Progenitor cell of endocrine pancreas (in vitro differentiated cells): Measurements from ENCODE around the gene CDC42BPA. TPM values are rescaled to one million over a fixed set of nuclear protein-coding genes. Genes with fewer than 3 reads are reported as not detected.

Source experiments
- DNase-seq: peaks from one replicate; pipeline ENCODE4 v3.0.0; 2021; ENCODE audit warnings: low spot score; ENCODE audit not compliant: unreplicated experiment
- H3K27ac Mint-ChIP-seq: 2 replicates; pipeline ENCODE4 v1.8.0; 2021; ENCODE audit warnings: mild to moderate bottlenecking, moderate library complexity, mixed read lengths
- H3K27me3 Mint-ChIP-seq: 2 replicates; pipeline ENCODE4 v1.8.0; 2021; ENCODE audit warnings: mixed read lengths
- H3K36me3 Mint-ChIP-seq: 2 replicates; pipeline ENCODE4 v1.8.0; 2022; ENCODE audit warnings: mixed read lengths; ENCODE audit not compliant: insufficient read depth
- H3K4me1 Mint-ChIP-seq: 2 replicates; pipeline ENCODE4 v1.8.0; 2021; ENCODE audit warnings: low read depth, mixed read lengths
- H3K4me3 Mint-ChIP-seq: 2 replicates; pipeline ENCODE4 v1.8.0; 2021; ENCODE audit warnings: low read depth, mild to moderate bottlenecking, moderate library complexity, mixed read lengths
- H3K9me3 Mint-ChIP-seq: 2 replicates; pipeline ENCODE4 v1.8.0; 2021; ENCODE audit warnings: low read depth, mixed read lengths
- total RNA-seq: library from RNA; stranded (reverse); gene quantifications from 2 replicates; pipeline ENCODE4 v1.2.1, GENCODE V29; 2021
- TF ChIP-seq, protein P1 (sequence below): fragments of 200-600 bp; sonication (generic); IDR thresholded peaks from one replicate; pipeline ENCODE4 v1.5.0; 2021; ENCODE audit warnings: antibody characterized with exemption, mild to moderate bottlenecking; ENCODE audit not compliant: unreplicated experiment

The CDC42BPA gene
- total RNA-seq, 1 donor from 2014 or later = 32.7 TPM

DNA sequence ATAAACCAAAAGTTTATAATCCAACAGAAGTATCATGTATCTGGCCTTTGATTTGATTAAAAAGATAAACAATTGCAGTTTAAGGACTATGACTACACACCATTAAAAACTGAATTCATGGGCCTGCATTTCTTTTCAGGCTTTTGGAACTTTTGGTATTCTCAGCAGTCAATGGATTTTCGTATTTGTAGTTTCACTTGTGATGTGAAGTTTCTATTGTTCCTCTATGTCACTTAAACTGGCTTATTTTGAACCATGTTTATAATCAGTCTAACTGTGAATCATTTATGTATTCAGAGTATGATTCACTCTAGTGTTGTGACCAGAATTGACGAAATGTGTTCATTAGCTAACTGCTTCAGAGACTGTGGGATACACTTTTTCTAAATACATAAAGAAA is 245.3 kb downstream of the CDC42BPA start:
- no peaks in the 10 kb centered on the region for H3K9me3 Mint-ChIP-seq
- no peak for DNase-seq
- H3K27ac Mint-ChIP-seq = no peak overlapping the region
- H3K4me3 Mint-ChIP-seq = no peak overlapping the region
- H3K36me3 Mint-ChIP-seq = no peaks in the 10 kb centered on the region
- H3K4me1 Mint-ChIP-seq = peaks cover 12% of the 10 kb centered on the region
- H3K27me3 Mint-ChIP-seq = no peaks in the 10 kb centered on the region
- TF ChIP-seq, protein P1, sequence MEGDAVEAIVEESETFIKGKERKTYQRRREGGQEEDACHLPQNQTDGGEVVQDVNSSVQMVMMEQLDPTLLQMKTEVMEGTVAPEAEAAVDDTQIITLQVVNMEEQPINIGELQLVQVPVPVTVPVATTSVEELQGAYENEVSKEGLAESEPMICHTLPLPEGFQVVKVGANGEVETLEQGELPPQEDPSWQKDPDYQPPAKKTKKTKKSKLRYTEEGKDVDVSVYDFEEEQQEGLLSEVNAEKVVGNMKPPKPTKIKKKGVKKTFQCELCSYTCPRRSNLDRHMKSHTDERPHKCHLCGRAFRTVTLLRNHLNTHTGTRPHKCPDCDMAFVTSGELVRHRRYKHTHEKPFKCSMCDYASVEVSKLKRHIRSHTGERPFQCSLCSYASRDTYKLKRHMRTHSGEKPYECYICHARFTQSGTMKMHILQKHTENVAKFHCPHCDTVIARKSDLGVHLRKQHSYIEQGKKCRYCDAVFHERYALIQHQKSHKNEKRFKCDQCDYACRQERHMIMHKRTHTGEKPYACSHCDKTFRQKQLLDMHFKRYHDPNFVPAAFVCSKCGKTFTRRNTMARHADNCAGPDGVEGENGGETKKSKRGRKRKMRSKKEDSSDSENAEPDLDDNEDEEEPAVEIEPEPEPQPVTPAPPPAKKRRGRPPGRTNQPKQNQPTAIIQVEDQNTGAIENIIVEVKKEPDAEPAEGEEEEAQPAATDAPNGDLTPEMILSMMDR = no peak

DNA sequence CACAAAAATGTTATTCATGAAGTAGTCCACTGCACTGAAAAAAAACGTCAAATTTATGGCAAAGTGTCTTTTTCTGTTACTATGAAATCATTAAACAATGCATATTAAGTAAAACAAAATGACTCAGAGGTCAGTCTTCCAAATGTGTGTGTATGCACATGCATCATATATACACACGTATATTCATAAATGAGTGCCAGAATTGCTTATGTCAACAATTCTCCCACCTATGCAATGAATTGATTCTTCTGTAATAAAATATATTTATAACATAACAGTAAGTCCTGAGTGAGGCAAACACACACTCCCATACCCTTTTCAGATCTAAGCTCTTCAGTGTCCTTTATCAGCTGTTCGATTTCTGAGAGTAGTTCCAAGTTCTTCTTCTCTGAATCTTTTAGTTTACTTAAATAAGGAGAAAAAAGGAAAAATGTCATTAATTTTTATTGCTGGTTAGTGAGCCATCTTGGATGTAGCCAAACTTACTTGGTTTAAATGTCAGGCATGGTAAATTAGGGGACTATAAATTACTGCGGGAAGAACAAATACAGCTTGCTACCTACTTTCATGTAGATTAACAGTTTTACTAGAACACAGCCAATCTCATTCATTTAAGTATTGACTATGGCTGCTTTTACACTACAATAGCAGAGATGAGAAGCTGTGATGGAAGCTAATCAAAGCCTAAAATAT is 246.3 kb downstream of the CDC42BPA start:
- TF ChIP-seq, protein P1 = no peak
- Mint-ChIP-seq H3K27ac (no peak overlapping the region), H3K4me3 (no peak overlapping the region), H3K4me1 (peaks cover 12% of the 10 kb centered on the region), H3K36me3 (no peaks in the 10 kb centered on the region), H3K27me3 (no peaks in the 10 kb centered on the region), H3K9me3 (no peaks in the 10 kb centered on the region)
- DNase-seq = no peak

DNA sequence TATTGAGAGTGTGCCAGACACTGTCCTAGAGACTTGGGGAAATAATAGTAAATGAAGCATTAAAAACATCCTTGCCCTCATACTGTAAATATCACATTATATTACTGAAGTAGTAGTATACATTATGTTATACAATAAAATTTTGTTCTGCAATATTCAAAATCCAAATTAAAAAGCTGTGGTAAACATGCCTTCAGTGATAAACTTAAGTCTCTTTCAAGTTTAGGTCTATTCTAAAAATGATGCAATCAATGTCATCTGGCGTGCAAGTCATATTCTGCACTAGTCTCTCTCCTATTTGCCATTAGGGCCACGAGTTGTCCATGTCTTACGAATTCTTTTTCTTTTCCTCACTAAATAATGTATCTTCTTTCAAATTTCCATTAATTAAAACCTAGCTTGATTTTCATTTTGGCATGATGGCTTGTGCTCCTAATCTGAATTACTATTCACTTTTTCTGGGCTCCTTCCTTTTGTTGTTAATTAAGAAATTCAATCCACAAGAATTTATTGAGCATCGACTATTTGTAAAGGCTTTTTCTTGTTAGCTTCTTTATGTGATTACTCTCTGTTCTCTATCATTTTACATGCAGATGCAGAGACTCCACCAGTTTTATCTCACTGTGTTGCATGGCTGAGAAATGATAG is 247.5 kb downstream of the CDC42BPA start:
- Mint-ChIP-seq H3K27ac (no peak overlapping the region), H3K4me1 (peaks cover 12% of the 10 kb centered on the region), H3K27me3 (no peaks in the 10 kb centered on the region), H3K36me3 (peaks cover under 1% of the 10 kb centered on the region), H3K4me3 (no peak overlapping the region), H3K9me3 (no peaks in the 10 kb centered on the region)
- no peak for DNase-seq
- TF ChIP-seq, protein P1 = no peak

DNA sequence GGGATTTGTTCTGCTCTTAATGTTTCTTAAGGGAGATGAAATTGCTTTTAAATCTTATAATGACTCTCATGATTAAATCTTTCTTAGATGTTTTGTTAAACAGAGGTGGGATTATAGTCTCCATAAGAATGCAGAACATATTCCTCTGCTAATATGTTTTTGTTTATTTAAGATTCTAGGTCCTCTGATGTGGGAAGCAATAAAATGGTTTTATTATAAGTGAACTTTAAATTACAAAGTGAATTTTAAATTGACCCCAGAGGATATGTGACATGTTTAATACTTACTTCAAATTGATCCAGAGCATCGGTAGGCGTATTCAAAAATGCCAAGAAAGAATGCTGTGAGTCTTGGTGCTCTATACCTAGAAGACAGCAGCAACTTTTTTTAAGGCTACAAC is 248.8 kb downstream of the CDC42BPA start:
- H3K27ac Mint-ChIP-seq = no peak overlapping the region
- H3K4me1 Mint-ChIP-seq = peaks cover 12% of the 10 kb centered on the region

DNA sequence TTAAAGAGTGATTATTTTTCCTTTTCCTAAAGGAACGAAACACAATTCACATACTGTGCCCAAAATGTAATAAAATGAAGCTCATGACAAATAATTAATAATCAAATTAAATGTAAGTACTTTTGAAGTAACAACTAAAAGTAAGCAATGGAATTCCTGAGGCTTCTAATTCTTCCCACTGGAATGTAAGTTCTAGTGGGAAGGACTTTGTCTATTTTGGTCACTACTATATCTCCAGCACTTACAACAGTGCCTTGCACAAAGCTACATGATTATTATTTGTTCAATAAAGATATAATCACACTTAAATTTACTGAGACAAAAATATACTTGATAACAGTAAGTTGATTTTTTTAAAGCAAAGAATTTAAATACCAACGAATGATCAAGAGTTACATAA is 249.4 kb downstream of the CDC42BPA start:
- H3K27me3 Mint-ChIP-seq = no peaks in the 10 kb centered on the region
- peaks cover 12% of the 10 kb centered on the region for H3K4me1 Mint-ChIP-seq
- H3K9me3 Mint-ChIP-seq = no peaks in the 10 kb centered on the region
- DNase-seq = no peak
- H3K27ac Mint-ChIP-seq = no peak overlapping the region
- H3K4me3 Mint-ChIP-seq = no peak overlapping the region
- TF ChIP-seq, protein P1 = no peak
- peaks cover 2% of the 10 kb centered on the region for H3K36me3 Mint-ChIP-seq

More for the DNA sequence above, 248.8 kb downstream of the CDC42BPA start:
- no peak overlapping the region for H3K4me3 Mint-ChIP-seq
- H3K9me3 Mint-ChIP-seq = no peaks in the 10 kb centered on the region
- DNase-seq = no peak
- no peaks in the 10 kb centered on the region for H3K27me3 Mint-ChIP-seq
- H3K36me3 Mint-ChIP-seq = peaks cover 2% of the 10 kb centered on the region
- TF ChIP-seq, protein P1 = no peak
